Fibroblast of skin of right biceps (primary cell): ENCODE measurements around the gene PTER.

Source experiments
- DNase-seq: peaks from one replicate; pipeline ENCODE4 v3.0.0-alpha.2; 2013

PTER gene

DNA sequence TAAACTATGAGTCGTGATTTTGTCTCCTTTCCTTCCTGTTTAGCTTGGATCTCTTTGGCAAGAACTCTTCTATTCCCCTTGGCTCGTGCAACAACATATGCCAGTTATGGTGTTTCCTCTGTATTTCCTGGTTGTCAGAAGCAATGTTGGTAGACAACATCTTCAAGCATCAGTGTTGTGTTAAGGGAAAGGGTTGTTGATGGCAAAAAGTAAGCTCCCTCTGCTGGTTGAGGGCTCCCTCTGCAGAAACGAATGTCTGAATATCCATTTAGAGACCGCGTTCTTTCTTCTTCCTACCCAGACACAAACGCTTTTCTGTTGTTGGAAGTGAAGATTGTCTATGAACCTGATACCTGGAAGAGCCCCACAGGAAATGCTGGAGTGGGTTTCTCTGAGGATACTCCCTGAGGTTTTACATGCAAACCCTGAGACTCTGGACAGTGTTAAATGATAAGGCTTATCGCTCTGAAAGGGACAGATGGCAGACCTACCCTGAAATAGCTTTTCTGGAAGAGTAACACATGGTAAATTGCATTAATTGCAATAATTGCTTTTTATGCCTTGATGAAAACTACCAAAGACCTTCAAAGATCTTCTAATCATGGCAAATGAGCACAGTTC is 108.4 kb downstream of the PTER start:
- DNase-seq = peak; percentile 20

DNA sequence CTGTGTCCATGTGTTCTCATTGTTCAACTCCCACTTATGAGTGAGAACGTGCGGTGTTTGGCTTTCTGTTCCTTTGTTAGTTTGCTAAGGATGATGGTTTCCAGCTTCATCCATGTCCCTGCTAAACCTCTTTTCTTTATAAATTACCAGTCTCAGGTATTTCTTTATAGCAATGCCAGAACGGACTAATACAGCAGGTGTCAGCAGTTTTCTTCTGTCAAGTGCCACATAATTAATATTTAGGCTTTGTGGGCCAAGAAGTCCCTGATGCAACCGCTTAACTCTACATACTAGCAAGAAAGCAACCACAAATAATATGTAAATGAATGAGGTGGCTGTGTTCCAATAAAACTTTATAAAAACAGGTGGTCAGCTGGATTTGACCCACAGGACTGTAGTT is 111.2 kb downstream of the PTER start:
- no peak for DNase-seq

DNA sequence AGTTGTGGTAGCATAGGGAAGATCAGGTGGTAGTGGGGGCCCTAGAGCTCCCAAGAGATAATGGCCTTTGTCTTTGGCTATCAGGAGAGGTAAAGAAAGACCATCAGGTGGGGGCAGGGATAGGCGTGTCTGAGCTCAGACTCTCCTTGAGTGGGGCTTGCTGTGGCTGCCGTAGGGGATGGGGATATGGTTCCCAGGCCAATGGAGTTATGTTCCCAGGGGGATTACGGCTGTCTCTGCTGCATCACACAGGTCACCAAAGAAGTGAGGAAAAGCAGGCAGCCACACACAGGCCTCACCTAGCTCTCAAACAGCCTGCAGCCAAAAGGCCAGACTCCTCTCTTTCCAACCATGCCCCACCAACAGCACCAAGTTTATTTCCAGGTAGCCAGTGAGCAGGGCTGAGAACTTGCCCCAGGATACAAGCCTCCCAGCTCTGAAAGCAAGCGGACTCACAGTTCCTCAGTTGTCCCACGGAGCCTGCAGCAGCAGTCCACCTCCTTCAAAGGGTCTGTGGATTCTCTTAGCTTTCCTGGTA is 122.5 kb downstream of the PTER start:
- DNase-seq = no peak

DNA sequence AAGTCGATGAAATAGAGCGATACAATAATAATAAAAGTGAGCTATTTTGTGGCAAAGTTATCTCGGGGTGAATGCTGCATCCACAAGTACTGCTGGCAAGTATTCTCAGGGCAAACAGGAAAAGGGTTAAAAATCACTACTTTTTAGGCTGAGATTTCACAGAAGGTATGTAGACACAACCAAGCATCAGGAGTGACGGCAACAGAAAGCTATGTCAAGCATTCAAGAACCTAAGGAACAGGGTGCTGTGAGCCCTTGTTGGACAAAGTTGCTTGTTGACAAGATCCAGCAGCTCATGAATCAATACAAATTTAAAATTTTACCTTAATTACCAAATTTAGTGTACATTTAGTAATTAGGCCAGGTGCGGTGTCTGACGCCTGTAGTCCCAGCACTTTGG is 126.1 kb downstream of the PTER start:
- DNase-seq = no peak
